Fibroblast of mammary gland (primary cell): ENCODE data around the gene ZNF2.

Experiments used
- DNase-seq: peaks from one replicate; pipeline ENCODE4 v3.0.0-alpha.2; 2010; ENCODE audit warnings: low read depth
- H3K4me3 ChIP-seq: 2 replicates; pipeline ENCODE4 v1.5.1; 2011; ENCODE audit warnings: low read depth, mild to moderate bottlenecking, low read length, moderate library complexity; ENCODE audit not compliant: control insufficient read depth
- TF ChIP-seq, protein P1 (sequence below): conservative IDR thresholded peaks from 2 replicates; pipeline ENCODE4 v1.5.1; 2011; ENCODE audit warnings: low read depth, low read length, inconsistent platforms; ENCODE audit not compliant: control insufficient read depth, insufficient read depth

ZNF2 gene

DNA sequence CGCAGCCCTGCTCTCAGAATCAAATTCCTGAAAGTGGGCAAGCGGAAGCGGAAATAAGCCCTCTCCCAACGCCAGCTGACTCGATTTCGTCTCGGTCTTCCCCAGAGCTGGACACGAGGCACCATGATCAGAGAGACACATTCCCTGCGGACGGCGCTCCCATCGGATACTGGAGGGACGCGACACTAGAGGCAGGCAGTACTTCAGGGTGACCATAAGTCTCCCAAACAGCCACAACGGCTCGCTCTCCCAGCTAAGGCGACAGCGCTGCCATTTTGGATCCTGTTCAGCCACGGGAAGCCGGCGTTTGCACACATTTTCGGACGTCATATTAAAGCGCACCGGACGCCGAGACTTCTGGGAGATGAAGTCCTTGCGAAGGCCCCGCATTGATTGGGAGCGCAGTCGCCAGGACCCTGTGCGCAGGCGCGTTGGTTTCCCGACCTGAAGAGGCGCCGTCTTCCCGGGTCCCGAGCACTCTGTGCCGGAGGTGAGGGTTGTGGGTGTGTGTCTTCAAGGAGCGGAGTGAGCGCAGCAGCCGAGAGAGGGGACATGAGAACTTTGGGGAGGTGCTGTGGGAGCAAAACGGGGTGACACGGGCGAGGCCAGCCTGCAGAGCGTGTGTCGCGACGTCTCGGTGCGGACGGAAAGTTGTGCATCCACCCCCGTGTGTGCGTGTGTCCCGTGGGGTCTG lies at the start of gene ZNF2:
Gene ZNF2, plus strand, starts transcription at position 439 of the 694 bp plus-strand sequence. CDS start 10,418 bp downstream, outside the sequence.
- peak; percentile 97 for DNase-seq

DNA sequence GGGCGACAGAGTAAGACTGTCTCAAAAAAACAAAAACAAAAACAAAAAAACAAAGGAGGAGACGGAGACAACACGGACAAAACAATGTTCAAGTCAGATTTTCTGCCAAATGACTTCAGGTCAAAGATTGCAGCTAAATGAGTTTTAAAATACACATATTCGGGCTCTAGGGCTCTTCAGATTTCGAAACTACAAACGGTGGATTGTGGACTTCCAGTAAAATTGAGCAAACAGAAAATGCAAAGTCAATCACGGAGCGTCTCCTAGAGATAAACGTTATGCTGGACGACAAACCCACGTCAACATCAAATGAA lies 44.6 kb upstream of the ZNF2 start:
- peak overlapping the region; percentile 98 for H3K4me3 ChIP-seq
- TF ChIP-seq, protein P1, sequence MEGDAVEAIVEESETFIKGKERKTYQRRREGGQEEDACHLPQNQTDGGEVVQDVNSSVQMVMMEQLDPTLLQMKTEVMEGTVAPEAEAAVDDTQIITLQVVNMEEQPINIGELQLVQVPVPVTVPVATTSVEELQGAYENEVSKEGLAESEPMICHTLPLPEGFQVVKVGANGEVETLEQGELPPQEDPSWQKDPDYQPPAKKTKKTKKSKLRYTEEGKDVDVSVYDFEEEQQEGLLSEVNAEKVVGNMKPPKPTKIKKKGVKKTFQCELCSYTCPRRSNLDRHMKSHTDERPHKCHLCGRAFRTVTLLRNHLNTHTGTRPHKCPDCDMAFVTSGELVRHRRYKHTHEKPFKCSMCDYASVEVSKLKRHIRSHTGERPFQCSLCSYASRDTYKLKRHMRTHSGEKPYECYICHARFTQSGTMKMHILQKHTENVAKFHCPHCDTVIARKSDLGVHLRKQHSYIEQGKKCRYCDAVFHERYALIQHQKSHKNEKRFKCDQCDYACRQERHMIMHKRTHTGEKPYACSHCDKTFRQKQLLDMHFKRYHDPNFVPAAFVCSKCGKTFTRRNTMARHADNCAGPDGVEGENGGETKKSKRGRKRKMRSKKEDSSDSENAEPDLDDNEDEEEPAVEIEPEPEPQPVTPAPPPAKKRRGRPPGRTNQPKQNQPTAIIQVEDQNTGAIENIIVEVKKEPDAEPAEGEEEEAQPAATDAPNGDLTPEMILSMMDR: no peak
- no peak for DNase-seq

More for the DNA sequence above, at the start of gene ZNF2:
- peak within 1 kb of the TSS; percentile 97 for H3K4me3 ChIP-seq
- TF ChIP-seq, protein P1: peak; percentile 3

DNA sequence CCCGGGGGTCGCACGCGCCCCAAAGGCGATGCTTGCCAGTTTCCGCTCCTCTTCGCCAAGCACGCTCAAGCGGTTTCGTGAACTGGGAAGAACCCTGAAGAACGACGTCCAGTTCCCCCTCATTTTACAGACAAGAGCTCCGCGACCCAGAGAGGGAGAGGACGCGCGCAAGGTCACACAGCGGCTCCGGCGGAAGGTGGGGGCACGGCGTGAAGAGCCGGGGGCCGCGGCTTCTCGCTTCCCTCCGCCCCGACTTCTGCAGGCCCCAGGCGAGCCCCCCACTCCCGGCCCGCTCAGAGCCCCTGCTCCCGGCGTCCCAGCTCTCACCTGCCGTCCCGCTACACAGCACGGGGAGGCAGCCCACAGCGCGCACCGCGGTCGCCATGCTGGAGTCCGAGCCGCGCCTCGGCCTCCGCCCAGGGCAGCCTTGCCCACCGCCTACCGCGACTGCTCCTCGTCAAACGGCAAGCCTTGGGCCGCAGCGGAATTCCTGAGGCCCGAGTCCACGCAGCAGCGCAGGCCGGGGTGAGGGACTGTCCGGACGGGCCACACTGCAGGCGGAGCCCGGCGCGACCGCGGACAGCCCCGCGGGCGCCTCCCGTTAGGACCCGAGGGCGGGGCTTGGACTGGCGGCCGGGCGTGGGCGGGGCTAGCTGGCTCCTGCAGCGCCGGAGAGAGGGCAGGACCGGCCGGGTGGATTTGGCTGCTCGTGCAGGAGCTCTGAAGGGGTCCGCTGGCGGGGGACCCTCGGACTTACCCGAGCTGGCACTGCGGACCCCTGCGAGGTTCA lies 44.0 kb upstream of the ZNF2 start, which contains the start of gene MRPS5:
Gene MRPS5, minus strand, starts transcription at position 402 of the 790 bp plus-strand sequence. Its CDS starts 17 bp downstream, at position 385.
- TF ChIP-seq, protein P1: no peak
- H3K4me3 ChIP-seq: peak within 1 kb of the TSS; percentile 98
- DNase-seq: peak; percentile 48

DNA sequence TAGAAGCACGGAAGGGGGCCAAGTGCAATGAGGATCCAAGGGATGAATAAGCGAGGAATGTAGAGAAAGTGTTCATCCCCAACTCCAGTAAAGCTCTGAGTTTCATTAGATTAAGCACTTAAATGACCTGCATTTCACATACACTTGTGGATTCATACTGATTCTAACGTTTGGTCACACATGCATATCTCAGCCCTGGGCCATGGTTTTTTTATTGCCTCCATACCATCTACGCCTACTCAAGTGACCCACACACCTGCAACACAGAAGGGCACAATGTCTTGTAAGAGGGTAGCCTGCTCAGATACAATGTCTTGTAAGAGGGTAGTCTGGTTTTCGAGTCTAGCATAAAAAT lies 43.4 kb upstream of the ZNF2 start:
- DNase-seq: no peak
- TF ChIP-seq, protein P1: no peak
- peak overlapping the region; percentile 98 for H3K4me3 ChIP-seq

DNA sequence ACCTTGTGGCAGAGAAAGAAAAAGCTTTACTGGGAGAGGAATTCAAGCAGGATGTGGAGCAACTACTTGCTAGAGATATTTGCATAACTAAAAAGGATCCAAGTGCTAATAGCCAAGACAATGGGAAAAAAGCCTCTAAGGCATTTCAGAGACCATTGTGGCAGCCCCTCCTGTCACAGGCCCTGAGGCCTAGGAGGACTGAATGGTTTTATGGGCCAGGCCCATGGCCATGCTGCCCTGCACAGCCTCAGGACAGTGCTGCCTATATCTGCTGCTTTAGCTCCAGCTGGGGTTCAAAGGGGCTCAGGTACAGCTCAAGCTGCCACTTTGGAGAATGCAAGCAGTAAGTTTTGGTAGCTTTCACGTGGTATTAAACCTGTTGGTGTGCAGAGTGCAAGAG lies 26.9 kb upstream of the ZNF2 start:
- DNase-seq: no peak
- no peak overlapping the region for H3K4me3 ChIP-seq
- TF ChIP-seq, protein P1: no peak

DNA sequence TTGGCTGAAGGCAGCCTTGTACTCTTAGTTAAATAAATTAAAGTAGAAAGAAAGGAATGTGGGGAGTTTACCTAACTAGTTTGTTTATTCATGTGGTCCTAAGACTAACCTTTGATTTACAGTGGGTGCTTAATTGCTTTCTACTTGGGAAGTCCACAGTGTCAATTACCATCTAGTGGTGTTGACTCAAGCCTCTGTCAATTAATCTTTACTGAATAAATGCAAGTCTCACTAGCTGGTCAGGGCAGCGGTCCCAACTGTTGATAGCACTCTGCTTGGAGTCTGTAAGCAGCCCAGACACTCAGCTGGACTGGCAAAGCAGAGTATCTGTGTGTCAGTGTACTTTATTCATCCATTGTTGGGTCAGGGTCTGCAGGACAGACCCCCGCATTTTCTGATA lies 21.8 kb upstream of the ZNF2 start:
- no peak overlapping the region for H3K4me3 ChIP-seq
- no peak for DNase-seq
- TF ChIP-seq, protein P1: no peak
